ENCODE results near the gene RAPGEF2. TPM values are rescaled to one million over a fixed set of nuclear protein-coding genes. Genes with fewer than 3 reads are reported as not detected.

RAPGEF2 gene
- total RNA-seq, 1 donor from 2014 or later, result 31.0 TPM

- no peaks in the 10 kb centered on the region for H3K27me3 Mint-ChIP-seq (ENCODE audit: low read depth)
- H3K36me3 Mint-ChIP-seq (ENCODE audit: low read depth), result no peaks in the 10 kb centered on the region
- no peak overlapping the region for H3K4me3 Mint-ChIP-seq (ENCODE audit: unreplicated experiment)
- H3K9me3 Mint-ChIP-seq (ENCODE audit: low read depth), result no peaks in the 10 kb centered on the region
- TF ChIP-seq CTCF (IDR thresholded peaks at IDR 0.05), result no peak
- no peak for DNase-seq (ENCODE audit: low spot score)
- H3K4me1 Mint-ChIP-seq (ENCODE audit: low read depth), result peaks cover 25% of the 10 kb centered on the region
- peak overlapping the region; percentile 49 for H3K27ac Mint-ChIP-seq (ENCODE audit: unreplicated experiment)
These were observed 18.5 kb downstream of the RAPGEF2 start for GRCh38 chr4:159121371-159121770.

- no peak for TF ChIP-seq CTCF (IDR thresholded peaks at IDR 0.05)
- Mint-ChIP-seq H3K36me3 (ENCODE audit: low read depth) (no peaks in the 10 kb centered on the region), H3K4me3 (ENCODE audit: unreplicated experiment) (no peak overlapping the region), H3K9me3 (ENCODE audit: low read depth) (no peaks in the 10 kb centered on the region), H3K27ac (ENCODE audit: unreplicated experiment) (no peak overlapping the region), H3K27me3 (ENCODE audit: low read depth) (no peaks in the 10 kb centered on the region), H3K4me1 (ENCODE audit: low read depth) (peaks cover 12% of the 10 kb centered on the region)
- DNase-seq (ENCODE audit: low spot score), result no peak
These were observed 23.8 kb downstream of the RAPGEF2 start for GRCh38 chr4:159126716-159127115.

- TF ChIP-seq CTCF (IDR thresholded peaks at IDR 0.05), result no peak
- H3K4me3 Mint-ChIP-seq (ENCODE audit: unreplicated experiment), result no peak overlapping the region
- no peak overlapping the region for H3K27ac Mint-ChIP-seq (ENCODE audit: unreplicated experiment)
- no peaks in the 10 kb centered on the region for H3K9me3 Mint-ChIP-seq (ENCODE audit: low read depth)
- H3K36me3 Mint-ChIP-seq (ENCODE audit: low read depth), result no peaks in the 10 kb centered on the region
- peaks cover 12% of the 10 kb centered on the region for H3K4me1 Mint-ChIP-seq (ENCODE audit: low read depth)
- H3K27me3 Mint-ChIP-seq (ENCODE audit: low read depth), result no peaks in the 10 kb centered on the region
- DNase-seq (ENCODE audit: low spot score), result no peak
These were observed 25.1 kb downstream of the RAPGEF2 start for GRCh38 chr4:159127745-159128518.

GRCh38 chr4:159129814-159130550, 27.1 kb downstream of the RAPGEF2 start:
- Mint-ChIP-seq H3K4me1 (ENCODE audit: low read depth) (peaks cover 12% of the 10 kb centered on the region), H3K36me3 (ENCODE audit: low read depth) (no peaks in the 10 kb centered on the region), H3K27me3 (ENCODE audit: low read depth) (no peaks in the 10 kb centered on the region), H3K9me3 (ENCODE audit: low read depth) (no peaks in the 10 kb centered on the region), H3K4me3 (ENCODE audit: unreplicated experiment) (no peak overlapping the region), H3K27ac (ENCODE audit: unreplicated experiment) (no peak overlapping the region)
- TF ChIP-seq CTCF (IDR thresholded peaks at IDR 0.05), result no peak
- DNase-seq (ENCODE audit: low spot score), result no peak

GRCh38 chr4:159131564-159131963, 28.7 kb downstream of the RAPGEF2 start:
- no peaks in the 10 kb centered on the region for H3K27me3 Mint-ChIP-seq (ENCODE audit: low read depth)
- no peak for TF ChIP-seq CTCF (IDR thresholded peaks at IDR 0.05)
- H3K36me3 Mint-ChIP-seq (ENCODE audit: low read depth), result no peaks in the 10 kb centered on the region
- no peak for DNase-seq (ENCODE audit: low spot score)
- H3K27ac Mint-ChIP-seq (ENCODE audit: unreplicated experiment), result no peak overlapping the region
- H3K4me1 Mint-ChIP-seq (ENCODE audit: low read depth), result peaks cover 10% of the 10 kb centered on the region
- H3K4me3 Mint-ChIP-seq (ENCODE audit: unreplicated experiment), result no peak overlapping the region
- H3K9me3 Mint-ChIP-seq (ENCODE audit: low read depth), result no peaks in the 10 kb centered on the region
